HG03469 (cell line): ENCODE data around the gene BBOX1.
"Not testable (repeated sequence)": the region's sequence is repeated elsewhere in the genome, so short reads cannot be mapped to it uniquely, and the experiment has no call there.

ENCODE experiments used
- ATAC-seq: cut with Tn5 transposase; IDR thresholded peaks from one replicate; pipeline ENCODE4 v1.9.1; 2021; ENCODE audit warnings: mild to moderate bottlenecking, moderate library complexity, moderate number of reproducible peaks; ENCODE audit not compliant: unreplicated experiment

BBOX1 gene

GRCh38 chr11:27040302-27041115, at the start of gene BBOX1:
Gene BBOX1 (plus strand): TSS chr11:27040815. CDS start chr11:27055431, 14,616 bp downstream.
- ATAC-seq: no peak

- ATAC-seq: no peak
Observed at GRCh38 chr11:26992031-26992541, 48.5 kb upstream of the BBOX1 start.

- no peak for ATAC-seq
Observed at GRCh38 chr11:26993965-26994457, 46.6 kb upstream of the BBOX1 start, which contains the start of gene FIBIN. Gene FIBIN (plus strand): TSS chr11:26994112. CDS start chr11:26994527, 415 bp downstream.

DNA sequence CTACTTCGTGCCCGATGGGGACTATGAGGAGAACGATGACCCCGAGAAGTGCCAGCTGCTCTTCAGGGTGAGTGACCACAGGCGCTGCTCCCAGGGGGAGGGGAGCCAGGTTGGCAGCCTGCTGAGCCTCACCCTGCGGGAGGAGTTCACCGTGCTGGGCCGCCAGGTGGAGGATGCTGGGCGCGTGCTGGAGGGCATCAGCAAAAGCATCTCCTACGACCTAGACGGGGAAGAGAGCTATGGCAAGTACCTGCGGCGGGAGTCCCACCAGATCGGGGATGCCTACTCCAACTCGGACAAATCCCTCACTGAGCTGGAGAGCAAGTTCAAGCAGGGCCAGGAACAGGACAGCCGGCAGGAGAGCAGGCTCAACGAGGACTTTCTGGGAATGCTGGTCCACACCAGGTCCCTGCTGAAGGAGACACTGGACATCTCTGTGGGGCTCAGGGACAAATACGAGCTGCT, 46.0 kb upstream of the BBOX1 start:
- ATAC-seq: no peak

- no peak for ATAC-seq
Observed at GRCh38 chr11:26995701-26996460, 44.7 kb upstream of the BBOX1 start.

DNA sequence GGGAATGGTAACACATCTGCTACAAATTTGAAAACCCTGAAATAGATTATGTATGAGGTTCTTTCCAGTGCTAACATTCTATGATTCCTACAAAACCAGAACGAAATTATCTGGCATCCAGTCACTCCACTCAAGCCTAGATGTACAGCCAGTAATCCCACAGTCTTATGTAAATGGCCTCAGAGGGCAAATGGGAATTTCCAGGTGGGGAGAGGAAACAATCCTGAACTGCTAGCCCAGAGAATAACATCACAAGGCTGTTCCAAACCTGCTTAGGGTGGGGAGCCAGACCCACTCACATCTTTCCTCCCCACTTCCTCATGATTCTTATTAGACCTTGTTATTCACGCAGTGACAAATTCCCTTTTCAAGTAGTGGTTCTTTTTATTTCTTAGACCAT, 43.2 kb upstream of the BBOX1 start:
- no peak for ATAC-seq

DNA sequence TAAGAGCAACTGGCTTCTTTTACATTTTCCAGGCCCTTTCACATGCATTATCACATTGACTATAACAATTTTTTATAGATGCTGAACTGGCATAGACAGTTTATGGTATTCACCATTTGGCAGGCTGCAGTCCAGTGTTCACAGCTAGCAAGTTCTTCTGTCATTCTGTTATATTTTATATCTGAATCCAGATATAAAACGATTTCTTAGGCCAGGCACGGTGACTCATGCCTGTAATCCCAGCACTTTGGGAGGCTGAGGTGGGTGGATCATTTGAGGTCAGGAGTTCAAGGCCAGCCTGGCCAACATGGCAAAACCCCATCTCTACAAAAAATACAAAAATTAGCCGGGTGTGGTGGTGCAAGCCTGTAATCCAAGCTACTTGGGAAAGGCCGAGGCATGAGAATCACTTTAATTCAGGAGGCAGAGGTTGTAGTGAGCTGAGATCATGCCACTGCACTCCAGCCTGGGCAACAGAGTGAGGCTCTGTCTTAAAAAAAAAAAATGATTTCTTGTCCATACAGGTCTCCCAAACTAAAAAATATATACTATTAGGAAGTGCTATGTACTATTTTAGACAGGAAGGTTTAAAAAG, 39.4 kb upstream of the BBOX1 start:
- ATAC-seq: not testable (repeated sequence)

- ATAC-seq: no peak
Observed at GRCh38 chr11:27002431-27002830, 38.2 kb upstream of the BBOX1 start.

DNA sequence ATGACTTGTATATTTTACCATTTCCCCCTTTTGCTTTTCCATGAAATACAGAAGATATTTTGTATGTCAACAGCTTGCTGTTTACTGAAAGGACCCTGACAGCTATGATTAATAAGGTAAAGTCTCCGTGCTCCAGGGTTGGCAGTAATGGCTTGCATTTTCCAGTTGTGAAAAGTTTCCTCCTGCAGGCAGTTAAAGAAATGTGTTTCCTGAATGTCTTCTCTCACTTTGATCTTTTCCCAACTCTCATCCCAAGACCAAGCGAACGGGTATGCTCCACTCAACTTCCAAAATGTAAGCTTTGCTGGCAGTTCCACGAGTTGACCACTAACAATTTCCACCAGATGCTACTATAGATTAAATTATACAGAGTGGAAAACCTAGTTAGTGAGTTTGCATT, 37.8 kb upstream of the BBOX1 start:
- no peak for ATAC-seq

- ATAC-seq: no peak
Observed at GRCh38 chr11:27004103-27004502, 36.5 kb upstream of the BBOX1 start.

DNA sequence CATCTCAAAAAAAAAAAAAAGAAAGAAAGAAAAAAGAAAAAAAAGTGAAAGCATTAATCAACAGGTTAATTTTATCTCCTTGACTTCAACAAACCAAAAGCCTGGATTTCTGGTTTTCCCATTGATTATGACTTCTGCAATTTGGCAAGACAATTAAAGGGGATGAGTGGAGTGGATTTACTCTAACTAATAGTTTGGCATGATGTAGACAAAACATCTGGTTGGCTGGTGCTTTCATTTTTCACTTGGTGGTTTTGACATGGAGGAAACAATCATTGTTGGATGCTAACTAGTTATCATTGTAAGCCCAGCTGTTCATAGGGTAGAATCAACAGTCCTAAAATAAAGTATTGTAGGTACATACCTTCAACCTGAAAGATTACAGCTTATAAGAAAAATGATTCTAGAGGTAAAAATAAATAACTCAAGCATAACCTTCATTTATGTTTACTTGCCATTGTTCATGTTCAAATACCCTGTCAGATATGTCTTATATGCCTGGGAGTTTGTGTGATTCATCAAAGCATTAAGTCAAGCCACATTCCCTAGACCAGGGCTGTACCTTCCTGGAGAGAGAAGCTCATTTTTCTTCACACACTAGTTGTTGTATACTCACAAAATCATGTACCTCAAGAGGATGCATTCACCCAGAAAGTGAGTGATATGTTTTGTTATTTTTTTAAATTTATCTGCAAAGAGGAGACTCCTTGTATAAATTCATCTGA, 31.6 kb upstream of the BBOX1 start:
- no peak for ATAC-seq

DNA sequence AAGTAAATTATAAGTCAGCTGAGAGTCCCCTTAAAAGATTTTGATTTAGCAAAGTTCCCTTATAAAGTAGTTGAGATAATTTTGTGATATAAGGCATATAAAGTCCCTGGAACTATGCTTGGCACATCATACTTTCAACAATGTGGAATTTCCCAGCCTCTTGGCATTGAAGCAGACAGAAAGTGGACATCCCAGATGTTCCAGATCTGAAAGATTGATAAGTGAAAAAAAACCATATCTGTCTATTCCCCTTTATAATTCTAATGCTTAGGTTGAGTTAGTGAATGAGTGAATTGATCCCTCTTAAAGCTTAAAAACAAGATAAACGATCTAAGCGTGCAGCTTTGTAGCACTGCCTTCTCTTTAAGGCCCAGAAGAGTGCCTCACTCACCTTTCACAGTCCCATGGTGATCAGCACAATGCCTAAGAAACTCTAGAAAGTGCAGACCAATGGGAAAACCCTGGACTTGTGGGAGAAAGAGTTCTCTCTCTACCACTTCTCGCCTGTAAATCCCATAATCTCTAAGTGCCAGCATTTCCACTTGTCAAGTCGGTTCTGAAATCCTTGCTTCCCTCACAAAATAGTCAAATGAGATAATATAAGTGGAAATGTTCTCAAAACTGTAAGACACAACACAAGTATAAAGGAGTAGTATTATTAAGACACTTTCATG, 28.9 kb upstream of the BBOX1 start:
- no peak for ATAC-seq

- no peak for ATAC-seq
Observed at GRCh38 chr11:27012234-27012921, 28.2 kb upstream of the BBOX1 start.

DNA sequence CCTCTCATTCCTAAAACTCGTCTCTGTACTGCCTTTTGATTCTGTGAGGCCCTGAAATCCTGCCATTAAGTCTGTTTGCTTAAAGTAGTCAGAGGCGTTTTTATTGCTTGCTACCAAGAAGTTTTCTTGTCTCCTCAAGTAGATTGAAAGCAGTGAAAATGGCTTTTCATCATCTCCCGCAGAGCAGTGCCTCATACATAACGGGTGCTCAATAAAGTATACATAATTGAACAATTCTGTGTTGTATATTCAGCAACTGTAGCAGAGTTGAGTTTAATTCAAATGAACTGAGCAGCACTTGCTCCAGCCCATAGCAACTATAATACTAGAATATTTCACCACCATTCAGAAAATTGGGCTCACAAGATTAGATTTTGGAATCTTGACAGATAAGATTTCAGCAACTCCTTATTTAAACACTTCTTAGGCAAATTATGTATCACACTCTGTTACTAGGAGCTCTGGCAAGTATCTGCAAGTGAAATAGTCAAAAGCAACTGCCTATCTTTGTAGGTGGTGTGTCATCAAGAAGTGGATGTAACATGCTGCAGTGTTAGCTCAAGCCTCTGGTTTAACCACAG, 26.7 kb upstream of the BBOX1 start:
- no peak for ATAC-seq

DNA sequence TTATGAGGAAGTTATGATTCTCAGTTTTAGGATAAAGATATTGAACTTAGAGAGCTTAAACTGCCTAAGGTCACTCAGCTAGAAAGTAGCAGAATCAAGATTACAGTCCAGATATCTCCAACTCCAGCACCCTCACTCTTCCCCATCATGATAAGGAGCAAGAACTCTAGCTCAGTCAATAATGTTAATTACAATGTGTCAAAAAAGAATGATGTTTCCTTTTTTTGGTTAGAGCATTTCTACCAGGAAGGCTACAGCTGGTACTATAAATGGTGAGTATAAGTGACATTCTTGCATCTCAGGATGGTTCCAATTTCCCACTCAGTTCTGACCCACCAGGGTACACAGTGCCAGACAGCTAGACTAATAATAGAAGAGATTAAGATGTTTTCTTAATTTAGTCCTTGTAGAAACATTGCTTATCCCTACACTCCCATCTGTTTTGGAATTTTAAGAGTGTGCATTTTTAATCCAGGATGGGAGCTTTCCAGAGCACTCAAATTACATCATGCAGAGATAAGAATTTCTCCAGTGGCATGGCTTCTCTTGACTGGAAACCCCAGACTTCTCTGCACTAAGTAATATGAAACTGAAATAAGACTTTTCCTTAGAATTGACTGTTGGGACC, 21.6 kb upstream of the BBOX1 start:
- ATAC-seq: no peak

DNA sequence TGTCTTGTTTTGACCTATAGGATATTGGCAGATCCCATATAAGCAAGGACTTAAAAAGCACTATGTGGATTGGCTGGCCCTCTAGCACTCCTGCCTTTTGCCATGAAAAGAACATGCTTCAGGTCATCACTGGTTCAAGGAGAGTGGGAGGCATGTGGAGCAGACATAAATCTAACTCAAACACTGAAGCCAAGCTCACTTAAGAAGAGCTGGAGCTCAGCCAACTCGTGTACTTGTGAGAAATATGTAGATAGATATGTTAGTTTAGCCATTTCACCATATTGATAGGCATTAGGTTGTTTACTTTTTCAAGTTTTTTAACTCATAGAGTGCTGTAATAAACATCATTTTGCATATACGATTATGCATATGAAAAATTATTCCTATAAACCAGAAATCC, 19.9 kb upstream of the BBOX1 start:
- no peak for ATAC-seq

- no peak for ATAC-seq
Observed at GRCh38 chr11:27022659-27023251, 17.9 kb upstream of the BBOX1 start.

- no peak for ATAC-seq
Observed at GRCh38 chr11:27024865-27025264, 15.8 kb upstream of the BBOX1 start.
